Stimulated activated naive CD8-positive, alpha-beta T cell treated with anti-CD3 and anti-CD28 coated beads, Interleukin-15, Interleukin-2, amounts not matched to agents 100 U/mL and 50 U/mL, for 24 hours (primary cell): ENCODE data around the gene NFU1.

Experiments used
- ATAC-seq: fragments of 150-1000 bp; cut with Tn5 transposase; one replicate; pipeline ENCODE4 v1.10.0; 2021
- DNase-seq: peaks from one replicate; pipeline ENCODE4 v3.0.0; 2021

The NFU1 gene

DNA sequence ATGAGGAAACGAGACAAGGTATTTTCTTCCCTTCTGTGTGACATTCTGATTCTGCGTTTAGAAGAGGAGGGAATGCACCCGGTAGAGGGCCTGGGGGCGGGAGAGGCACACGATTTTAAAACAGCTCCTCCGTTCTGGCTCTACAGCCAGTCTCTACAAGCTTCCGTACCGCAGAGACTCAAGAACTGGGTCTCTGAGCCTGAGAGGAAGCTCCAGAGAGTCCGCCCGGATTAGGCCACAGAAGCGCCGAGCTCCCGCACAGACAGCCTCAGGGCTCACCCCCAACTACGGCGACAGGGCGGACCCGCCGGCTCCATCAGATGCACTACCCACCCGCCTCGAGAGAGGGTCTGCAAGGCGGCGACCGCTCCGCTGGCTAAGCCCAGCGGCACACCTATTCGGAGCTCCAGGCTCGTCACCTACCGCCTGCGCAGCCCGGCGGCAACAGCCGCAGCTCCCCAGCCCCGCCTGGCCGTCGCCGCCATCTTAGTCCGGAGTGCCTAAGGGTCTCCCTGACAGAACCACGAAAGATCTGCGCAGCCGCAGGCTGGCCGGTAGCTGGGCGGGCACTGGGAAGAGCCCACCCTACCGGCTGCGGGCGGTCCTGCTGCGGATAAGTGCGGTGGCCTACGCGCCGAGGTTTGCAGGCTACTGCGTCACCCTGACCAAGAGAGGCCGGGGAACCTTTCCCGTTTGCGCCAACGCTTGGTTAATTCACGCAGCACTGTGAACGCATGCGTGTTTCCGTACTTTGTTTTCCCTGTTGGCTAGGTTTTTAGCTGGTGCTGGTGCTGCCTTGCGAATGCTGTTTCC is at the start of gene NFU1:
NFU1 (minus strand) TSS at position 498 of the 813 bp plus-strand sequence; CDS start at position 485, 13 bp downstream.
- DNase-seq: peak; percentile 94
- ATAC-seq: peak; percentile 97

- ATAC-seq (no peak), DNase-seq (no peak)
Observed at GRCh38 chr2:69483696-69484095, 46.5 kb upstream of the NFU1 start.

- no peak for ATAC-seq
- DNase-seq: no peak
Observed at GRCh38 chr2:69483024-69483423, 45.8 kb upstream of the NFU1 start.

GRCh38 chr2:69482471-69482870 is 45.2 kb upstream of the NFU1 start:
- ATAC-seq: no peak
- no peak for DNase-seq

GRCh38 chr2:69481421-69481820 is 44.2 kb upstream of the NFU1 start:
- no peak for ATAC-seq
- DNase-seq: no peak

DNA sequence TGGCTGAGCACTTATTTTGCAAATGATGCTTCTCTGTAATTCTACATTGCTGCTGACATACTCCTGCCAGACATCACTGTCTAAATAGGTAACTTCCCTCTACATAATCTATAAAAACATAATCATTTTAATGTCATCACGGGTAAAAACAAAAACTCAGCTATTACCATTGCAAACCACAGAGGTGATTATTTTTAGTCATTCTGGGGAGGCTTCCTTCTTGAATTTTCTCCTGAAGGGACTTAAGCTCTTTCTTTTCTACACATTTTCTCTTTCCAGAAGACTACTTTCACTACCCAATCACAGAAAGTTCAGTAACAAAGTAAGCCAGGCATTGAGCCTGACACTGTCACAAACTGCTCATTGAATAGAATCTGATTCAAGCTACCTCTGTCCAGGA is 40.4 kb upstream of the NFU1 start:
- DNase-seq: no peak
- peak; percentile 55 for ATAC-seq

- DNase-seq (no peak), ATAC-seq (no peak)
Observed at GRCh38 chr2:69474688-69475087, 37.5 kb upstream of the NFU1 start.

DNA sequence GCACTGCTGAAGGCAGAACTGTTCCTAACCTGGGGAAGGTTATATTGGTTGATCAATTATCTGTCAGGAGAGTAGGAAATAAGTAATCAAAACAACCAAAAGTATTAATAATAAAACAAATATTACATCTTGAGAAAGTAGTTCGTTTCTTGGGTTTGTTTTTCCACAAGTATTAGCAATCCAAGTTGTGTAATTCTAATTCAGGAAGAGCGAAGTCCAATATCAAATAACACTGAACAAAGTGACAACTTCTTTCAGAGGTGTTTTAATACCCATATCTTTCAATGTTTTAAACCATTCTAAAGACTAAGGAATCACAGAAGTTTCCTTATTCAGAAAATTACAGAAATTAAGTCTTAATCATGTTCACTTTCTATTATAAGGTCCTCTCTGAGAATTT is 34.6 kb upstream of the NFU1 start:
- no peak for ATAC-seq
- no peak for DNase-seq

GRCh38 chr2:69470911-69471310 is 33.7 kb upstream of the NFU1 start:
- DNase-seq: no peak
- no peak for ATAC-seq

GRCh38 chr2:69469784-69470183 is 32.5 kb upstream of the NFU1 start:
- ATAC-seq (no peak), DNase-seq (no peak)

DNA sequence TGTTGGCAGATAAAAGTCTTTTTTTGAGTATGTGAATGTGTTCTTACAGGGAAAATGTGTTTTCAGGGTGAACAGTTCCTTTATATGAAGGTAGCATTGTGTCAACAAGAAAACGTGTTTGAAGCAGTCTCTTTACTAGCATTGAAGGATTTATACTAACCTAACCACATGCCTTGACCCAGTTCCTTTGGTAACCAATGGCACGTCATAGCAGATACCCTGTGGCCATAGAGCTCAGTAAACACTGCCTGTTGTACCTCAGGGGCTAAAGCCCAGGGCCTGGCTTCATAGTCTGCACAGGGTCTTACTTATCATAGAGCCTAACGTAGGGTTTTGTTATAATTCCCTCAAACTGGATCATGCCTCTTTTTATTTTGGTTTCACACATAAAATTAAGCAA is 32.1 kb upstream of the NFU1 start:
- DNase-seq (no peak), ATAC-seq (no peak)

- ATAC-seq: peak; percentile 69
- DNase-seq: no peak
Observed at GRCh38 chr2:69466728-69467127, 29.5 kb upstream of the NFU1 start.

DNA sequence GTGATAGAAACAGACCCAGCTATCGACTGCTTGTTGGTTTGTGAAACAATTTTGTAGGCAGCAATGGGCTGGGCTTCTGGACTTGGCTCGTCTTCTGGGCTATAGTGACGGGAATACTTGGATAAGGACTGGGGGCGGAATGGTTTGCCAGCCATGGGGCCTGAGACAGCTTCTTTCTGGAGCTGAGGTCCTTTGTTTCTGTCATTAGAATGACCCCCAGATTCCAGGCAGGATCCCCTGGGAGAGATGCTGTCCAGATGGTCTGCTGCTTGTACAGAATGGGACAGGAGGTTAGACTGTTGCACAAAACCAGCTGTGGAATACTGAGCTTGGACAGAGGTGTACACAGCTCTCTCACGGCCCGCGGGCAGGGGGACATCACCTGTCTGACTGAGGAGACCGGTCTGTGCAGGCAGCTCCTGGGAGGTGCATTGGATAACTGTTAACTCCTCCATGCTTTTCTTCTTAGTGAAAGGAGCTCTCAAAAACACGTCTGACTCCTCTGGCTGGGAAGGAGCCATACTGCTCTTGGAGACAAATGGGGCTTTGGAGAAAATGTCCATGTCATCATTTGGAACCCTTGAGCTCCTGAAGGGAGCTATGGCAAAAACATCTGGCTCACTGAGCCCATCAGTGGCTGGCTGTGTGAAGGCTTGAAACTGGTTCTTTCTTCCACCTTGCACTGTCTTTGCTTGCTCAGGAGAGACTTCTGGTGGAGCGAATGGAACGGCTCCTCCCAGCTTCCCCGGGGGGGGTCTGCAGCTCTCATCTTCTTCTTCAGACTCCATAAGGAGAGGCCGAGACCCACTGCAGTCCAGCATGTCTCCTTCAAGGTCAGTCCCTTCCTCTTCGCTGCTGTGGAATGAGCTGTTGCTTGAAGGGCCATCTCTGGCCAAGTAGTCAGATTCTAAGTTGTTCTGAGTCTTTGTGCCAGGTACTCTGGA is 28.6 kb upstream of the NFU1 start:
- no peak for ATAC-seq

GRCh38 chr2:69464575-69464974 is 27.3 kb upstream of the NFU1 start:
- no peak for ATAC-seq
- no peak for DNase-seq

More for the DNA sequence above, 28.6 kb upstream of the NFU1 start:
- DNase-seq: no peak

DNA sequence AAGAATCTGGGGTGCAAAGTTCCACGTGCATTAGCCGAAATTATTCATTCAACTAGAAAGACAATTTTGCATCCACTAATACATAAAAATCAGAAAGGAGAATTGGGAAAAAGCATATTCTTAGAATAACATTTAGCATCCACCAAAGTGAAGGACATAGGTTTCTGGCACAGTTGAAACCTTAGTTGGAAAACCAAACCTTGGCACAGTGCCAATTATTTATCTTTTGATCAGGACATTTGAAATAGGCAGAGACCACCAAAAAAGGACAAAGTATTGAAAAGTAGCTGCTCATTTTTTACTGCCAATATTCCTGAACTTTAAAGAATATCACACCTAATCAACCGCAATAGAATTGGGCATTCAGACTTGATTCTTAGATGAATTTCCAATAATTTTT is 25.5 kb upstream of the NFU1 start:
- DNase-seq: no peak
- no peak for ATAC-seq

DNA sequence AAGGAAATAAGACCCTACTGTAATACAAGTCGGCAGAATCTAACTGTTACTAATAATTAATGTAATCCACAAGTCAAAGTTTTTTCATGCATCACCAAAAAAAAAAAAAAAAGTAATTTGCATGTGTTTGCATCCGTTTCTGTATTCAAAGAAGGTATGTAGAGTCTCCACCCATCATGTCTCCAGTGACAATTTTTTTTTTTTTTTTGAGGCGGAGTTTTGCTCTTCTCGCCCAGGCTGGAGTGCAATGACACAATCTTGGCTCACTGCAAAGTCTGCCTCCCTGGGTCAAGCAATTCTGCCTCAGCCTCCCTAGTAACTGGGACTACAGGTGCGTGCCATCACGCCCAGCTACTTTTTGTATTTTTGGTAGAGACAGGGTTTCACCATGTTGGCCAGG is 24.2 kb upstream of the NFU1 start:
- no peak for ATAC-seq
- no peak for DNase-seq

DNA sequence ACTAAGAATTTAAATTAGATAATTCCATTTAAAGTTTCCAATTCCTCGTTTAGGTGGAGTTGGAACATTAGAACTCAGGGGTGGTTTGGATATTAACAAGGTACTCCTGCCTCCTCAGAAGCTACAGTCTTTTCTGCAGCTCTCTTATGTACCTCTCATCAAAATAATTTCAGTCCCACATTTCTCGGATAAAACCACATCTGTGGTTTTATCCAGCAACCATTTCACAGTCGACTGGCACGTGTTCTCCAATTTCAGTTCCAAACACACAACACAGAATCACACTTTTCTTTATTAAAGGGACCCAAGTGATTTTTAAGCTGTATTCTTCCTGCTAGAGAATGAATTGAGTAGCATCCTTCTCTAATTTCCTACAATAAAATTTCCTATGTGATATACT is 22.7 kb upstream of the NFU1 start:
- no peak for ATAC-seq
- DNase-seq: no peak

DNA sequence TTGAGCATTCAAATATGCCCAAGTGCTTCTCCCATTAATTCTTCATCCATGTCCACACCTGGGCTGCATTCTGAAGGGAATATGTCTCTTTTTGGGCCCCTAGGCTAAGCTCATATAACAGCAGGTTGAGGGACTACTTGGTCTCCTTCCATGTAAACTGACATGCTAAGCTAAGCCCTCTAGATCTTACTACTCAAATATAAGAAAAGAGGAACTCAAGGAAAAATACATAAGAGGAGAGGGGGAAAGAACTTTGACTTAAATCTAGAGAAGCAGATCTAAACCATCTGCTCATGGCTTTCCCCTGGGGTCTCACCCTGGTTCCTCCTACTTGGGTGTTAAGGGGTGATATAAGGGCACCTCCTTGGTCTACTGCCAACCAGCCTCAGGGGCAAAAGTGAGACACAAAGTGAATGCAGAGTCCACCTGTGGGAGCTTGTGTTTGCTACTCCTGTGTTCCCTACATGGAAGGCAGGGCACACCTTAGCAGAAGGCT is 19.8 kb upstream of the NFU1 start:
- DNase-seq (no peak), ATAC-seq (no peak)

DNA sequence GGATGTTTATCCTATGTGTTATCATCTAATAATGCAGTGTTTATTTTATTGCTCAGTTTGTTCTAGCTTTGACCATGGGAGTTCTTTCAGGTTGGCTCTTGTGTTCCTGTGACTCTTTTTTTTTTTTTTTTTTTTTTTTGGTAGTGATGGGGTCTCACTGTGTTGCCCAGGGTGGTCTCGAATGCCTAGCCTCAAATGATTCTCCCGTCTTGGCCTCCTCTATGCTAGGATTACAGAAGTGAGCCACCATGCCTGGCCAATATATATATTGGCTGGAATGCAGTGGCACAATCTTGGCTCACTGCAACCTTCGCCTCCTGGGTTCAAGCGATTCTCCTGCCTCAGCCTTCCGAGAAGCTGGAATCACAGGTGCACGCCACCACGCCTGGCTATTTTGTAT is 18.9 kb upstream of the NFU1 start:
- DNase-seq (no peak), ATAC-seq (no peak)

- DNase-seq (no peak), ATAC-seq (no peak)
Observed at GRCh38 chr2:69454976-69455375, 17.7 kb upstream of the NFU1 start.

- no peak for DNase-seq
- ATAC-seq: peak; percentile 91
Observed at GRCh38 chr2:69453475-69454129, 16.4 kb upstream of the NFU1 start.

DNA sequence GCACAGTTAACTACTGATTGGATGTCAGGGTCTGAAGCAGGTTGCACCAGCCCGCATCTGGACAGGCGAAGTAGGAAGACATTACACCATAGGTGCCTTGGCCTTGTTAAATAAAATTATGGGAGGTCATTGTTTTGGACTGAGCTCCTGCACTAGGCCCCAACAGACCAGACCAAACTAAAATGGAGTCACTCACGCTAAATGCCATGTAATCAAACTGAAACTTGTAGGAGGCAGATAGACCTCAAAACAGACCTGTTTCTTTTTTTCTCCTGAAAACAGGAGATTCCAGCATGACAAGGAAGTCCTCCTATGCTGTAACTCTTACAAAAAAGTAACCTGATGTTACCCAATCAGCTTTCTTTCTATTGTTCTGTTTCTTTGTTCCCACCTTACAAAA is 15.5 kb upstream of the NFU1 start:
- no peak for ATAC-seq
- no peak for DNase-seq
